GM19025 (cell line): Measurements from ENCODE around the gene PRAF2.

Source experiments
- ATAC-seq: cut with Tn5 transposase; IDR thresholded peaks from one replicate; pipeline ENCODE4 v1.9.1; 2021; ENCODE audit warnings: mild to moderate bottlenecking, low read depth, moderate library complexity; ENCODE audit not compliant: unreplicated experiment

Gene PRAF2

GRCh38 chrX:49043987-49044281 is 29.9 kb downstream of the PRAF2 start:
- no peak for ATAC-seq

- peak; percentile 93 for ATAC-seq
These were observed 30.4 kb downstream of the PRAF2 start, which contains the start of gene TFE3 for GRCh38 chrX:49043220-49043986. Gene TFE3, minus strand, starts transcription at chrX:49043357. Its CDS starts 131 bp downstream, at chrX:49043226.

GRCh38 chrX:49042581-49043219 is 31.1 kb downstream of the PRAF2 start:
- no peak for ATAC-seq

- ATAC-seq: no peak
These were observed 31.8 kb downstream of the PRAF2 start for GRCh38 chrX:49041744-49042580.

GRCh38 chrX:49040376-49040955 is 33.3 kb downstream of the PRAF2 start:
- ATAC-seq: no peak

- no peak for ATAC-seq
These were observed 34.0 kb downstream of the PRAF2 start for GRCh38 chrX:49039598-49040375.

- no peak for ATAC-seq
These were observed 35.8 kb downstream of the PRAF2 start for GRCh38 chrX:49037883-49038475.

- ATAC-seq: no peak
These were observed 43.5 kb downstream of the PRAF2 start for GRCh38 chrX:49030283-49030682.

GRCh38 chrX:49029876-49030275 is 43.9 kb downstream of the PRAF2 start:
- no peak for ATAC-seq
